K562 (cell line): ENCODE measurements around the gene PIK3CD. TPM values are rescaled to one million over a fixed set of nuclear protein-coding genes. Genes with fewer than 3 reads are reported as not detected.

ENCODE experiments used
- CHAMP1 ChIP-seq: fragments of 450-650 bp; IDR thresholded peaks from 2 replicates; pipeline ENCODE4 v1.6.1; 2016; ENCODE audit warnings: mild to moderate bottlenecking
- DPF2 ChIP-seq: fragments of 450-650 bp; IDR thresholded peaks from 2 replicates; pipeline ENCODE4 v1.6.1; 2016
- ETS1 ChIP-seq: conservative IDR thresholded peaks from 2 replicates; pipeline ENCODE4 v1.6.1; 2011; ENCODE audit warnings: low read depth, mild to moderate bottlenecking, low read length; ENCODE audit not compliant: control insufficient read depth
- EZH2 ChIP-seq: IDR thresholded peaks from 2 replicates; pipeline ENCODE4 v1.6.1; 2012; ENCODE audit warnings: low read depth, mild to moderate bottlenecking, inconsistent platforms, low read length, borderline replicate concordance
- LCOR ChIP-seq: sonication (generic); formaldehyde crosslinking; IDR thresholded peaks from 2 replicates; pipeline ENCODE4 v1.8.0; 2022; ENCODE audit warnings: mild to moderate bottlenecking, missing genetic modification reagents
- MXD1 ChIP-seq: fragments of 250-450 bp; sonication (Bioruptor Pico); IDR thresholded peaks from 2 replicates; pipeline ENCODE4 v1.8.0; 2021; ENCODE audit warnings: borderline replicate concordance, mild to moderate bottlenecking, moderate library complexity; ENCODE audit not compliant: poor library complexity, severe bottlenecking
- NRF1 ChIP-seq, 2 experiments: fragments of 450-650 bp; IDR thresholded peaks in 1 of 2; conservative IDR thresholded peaks in 1 of 2; 2 replicates each; pipeline ENCODE4 v1.6.1; 2014; ENCODE audit warnings: mild to moderate bottlenecking in 2 of 2
- POLR2AphosphoS2 ChIP-seq: IDR thresholded peaks from 2 replicates; pipeline ENCODE4 v1.6.1; 2012; ENCODE audit warnings: low read length, improper control_type of control experiment
- PPARD ChIP-seq: fragments of 250-450 bp; sonication (Bioruptor Pico); IDR thresholded peaks from 2 replicates; pipeline ENCODE4 v1.8.0; 2022; ENCODE audit warnings: inconsistent platforms, mild to moderate bottlenecking, moderate library complexity
- RHOXF2B ChIP-seq: fragments of 250-450 bp; sonication (Bioruptor Pico); conservative IDR thresholded peaks from 2 replicates; pipeline ENCODE4 v1.5.1; 2021
- TCFL5 ChIP-seq: fragments of 250-450 bp; sonication (Bioruptor Pico); conservative IDR thresholded peaks from 2 replicates; pipeline ENCODE4 v1.6.1; 2021; ENCODE audit warnings: mild to moderate bottlenecking, moderate library complexity, matching md5 sums
- ZFPM2 ChIP-seq: fragments of 250-450 bp; sonication (Bioruptor Pico); IDR thresholded peaks from 2 replicates; pipeline ENCODE4 v1.5.1; 2022; ENCODE audit warnings: mild to moderate bottlenecking
- ZNF280B ChIP-seq: fragments of 250-450 bp; sonication (Bioruptor Pico); IDR thresholded peaks from 2 replicates; pipeline ENCODE4 v1.5.1; 2021; ENCODE audit warnings: mild to moderate bottlenecking
- polyA plus RNA-seq, 8 experiments: library from polyadenylated mRNA; depleted of rRNA in 4 of 8; stranded (reverse) in 5 of 8; unstranded in 3 of 8; fragments of >200 nt; fragmentation: Nextera tagmentation in 2 of 8; fragmentation: Illumina TruSeq in 1 of 8; extraction: Ambion mirVana in 2 of 8; extraction: Trizol in 1 of 8; gene quantifications; 2 replicates each; pipeline versions ENCODE4 v1.2.1 to v1.2.3, GENCODE V29; 2011 to 2014; ENCODE audit warnings: inconsistent platforms in 1 of 8, missing spikeins in 1 of 8
- total RNA-seq, 7 experiments: library from RNA; depleted of rRNA in 6 of 7; stranded (reverse); fragments of >200 nt in 6 of 7; fragmentation: Illumina TruSeq in 2 of 7; extraction: Trizol in 2 of 7; gene quantifications; 2 replicates each; pipeline versions ENCODE4 v1.2.1 to v1.2.3, GENCODE V29; 2011 to 2021; ENCODE audit warnings: low replicate concordance in 1 of 7

The PIK3CD gene
- total and polyA plus RNA-seq, 9 of the 15 experiments (the other 6 are each of a cell fraction or from before 2014, with no cell fraction given) = 1.8 to 20.8 (median 7.2) TPM

- no peak for TF ChIP-seq CHAMP1
- no peak for TF ChIP-seq TCFL5 (CRISPR knock-in tag)
- no peak for TF ChIP-seq ZNF280B (CRISPR knock-in tag)
- TF ChIP-seq POLR2AphosphoS2 = no peak
- TF ChIP-seq ZFPM2 (CRISPR knock-in tag) = peak; percentile 34; the same call in 1 of the 2 replicates
- TF ChIP-seq EZH2 = no peak
- TF ChIP-seq NRF1 (conservative IDR thresholded peaks at IDR 0.05 in 1 of 2, IDR thresholded peaks at IDR 0.05 in 1 of 2) = no peak
- TF ChIP-seq DPF2 = no peak
- TF ChIP-seq RHOXF2B (CRISPR knock-in tag) = 0 out of 2 replicates have a peak, but pooled peaks have one; percentile 67
- TF ChIP-seq LCOR = no peak
- TF ChIP-seq ETS1 = no peak
- no peak for TF ChIP-seq PPARD (CRISPR knock-in tag)
- no peak for TF ChIP-seq MXD1 (CRISPR knock-in tag)
Measured at GRCh38 chr1:9718006-9718680, 66.6 kb downstream of the PIK3CD start (continued).
